Posterior cingulate gyrus (tissue), 11 donors: Measurements from ENCODE around the gene C1QTNF4.
A peak's percentile ranks its signal among the peaks of the same experiment; 100 is the strongest.
"Not testable (repeated sequence)": the region's sequence is repeated elsewhere in the genome, so short reads cannot be mapped to it uniquely, and the experiment has no call there.

ENCODE experiments used
- DNase-seq, 10 donors: peaks; one replicate each; pipeline versions ENCODE4 v3.0.0 to v3.0.0-alpha.2; 2020 to 2021; ENCODE audit warnings: mixed read lengths in 3 of 10
- intact Hi-C: fragments of 100-400 bp; cut with DNase I; formaldehyde crosslinking; loops from one replicate; pipeline ENCODE4 v1.15.1; 2023

Gene C1QTNF4

DNA sequence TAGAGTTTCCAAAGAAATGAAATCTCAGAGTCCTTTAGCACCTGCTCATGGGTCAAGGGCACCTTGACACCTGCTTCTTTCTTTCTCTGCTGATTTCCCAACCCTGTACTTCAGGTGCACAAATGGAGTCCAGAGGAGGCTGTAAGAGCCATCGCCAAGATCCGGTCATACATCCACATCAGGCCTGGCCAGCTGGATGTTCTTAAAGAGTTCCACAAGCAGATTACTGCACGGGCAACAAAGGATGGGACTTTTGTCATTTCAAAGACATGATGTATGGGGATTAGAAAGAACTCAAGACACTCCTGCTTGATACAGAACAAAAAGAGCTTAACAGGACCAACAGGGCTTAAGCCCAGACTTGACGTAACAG is 22.9 kb downstream of the C1QTNF4 start:
- DNase-seq, result peak in 1 of 10 donors; percentile 32
- intact Hi-C loops, result loop anchor here (10.0 kb wide), 1 partner anchor 147 kb away; the partner anchor contains the start of gene PSMC3

GRCh38 chr11:47570651-47571356 is 23.4 kb downstream of the C1QTNF4 start:
- intact Hi-C loops, result loop anchor here (10.0 kb wide), 1 partner anchor 146 kb away; the partner anchor contains the start of gene PSMC3
- peak in 1 of 10 donors; percentile 3 for DNase-seq

DNA sequence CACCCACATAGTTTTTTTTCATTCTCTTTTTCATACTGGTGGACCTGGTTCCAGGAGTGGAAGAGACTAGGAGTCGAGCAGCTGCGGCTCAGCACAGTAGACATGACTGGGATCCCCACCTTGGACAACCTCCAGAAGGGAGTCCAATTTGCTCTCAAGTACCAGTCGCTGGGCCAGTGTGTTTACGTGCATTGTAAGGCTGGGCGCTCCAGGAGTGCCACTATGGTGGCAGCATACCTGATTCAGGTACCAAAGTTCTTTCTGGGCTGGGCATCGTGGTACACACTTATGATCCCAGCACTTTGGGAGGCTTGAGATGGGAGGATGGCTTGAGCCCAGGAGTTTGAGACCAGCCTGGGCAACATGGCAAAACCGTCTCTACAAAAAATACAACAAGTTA is 24.6 kb downstream of the C1QTNF4 start:
- intact Hi-C loops, result loop anchor here (10.0 kb wide), 1 partner anchor 145 kb away; the partner anchor contains the start of gene PSMC3
- peak in 2 of 10 donors; percentile 31 to 53 for DNase-seq

GRCh38 chr11:47566149-47566698 is 28.0 kb downstream of the C1QTNF4 start:
- intact Hi-C loops, result no loop called here

DNA sequence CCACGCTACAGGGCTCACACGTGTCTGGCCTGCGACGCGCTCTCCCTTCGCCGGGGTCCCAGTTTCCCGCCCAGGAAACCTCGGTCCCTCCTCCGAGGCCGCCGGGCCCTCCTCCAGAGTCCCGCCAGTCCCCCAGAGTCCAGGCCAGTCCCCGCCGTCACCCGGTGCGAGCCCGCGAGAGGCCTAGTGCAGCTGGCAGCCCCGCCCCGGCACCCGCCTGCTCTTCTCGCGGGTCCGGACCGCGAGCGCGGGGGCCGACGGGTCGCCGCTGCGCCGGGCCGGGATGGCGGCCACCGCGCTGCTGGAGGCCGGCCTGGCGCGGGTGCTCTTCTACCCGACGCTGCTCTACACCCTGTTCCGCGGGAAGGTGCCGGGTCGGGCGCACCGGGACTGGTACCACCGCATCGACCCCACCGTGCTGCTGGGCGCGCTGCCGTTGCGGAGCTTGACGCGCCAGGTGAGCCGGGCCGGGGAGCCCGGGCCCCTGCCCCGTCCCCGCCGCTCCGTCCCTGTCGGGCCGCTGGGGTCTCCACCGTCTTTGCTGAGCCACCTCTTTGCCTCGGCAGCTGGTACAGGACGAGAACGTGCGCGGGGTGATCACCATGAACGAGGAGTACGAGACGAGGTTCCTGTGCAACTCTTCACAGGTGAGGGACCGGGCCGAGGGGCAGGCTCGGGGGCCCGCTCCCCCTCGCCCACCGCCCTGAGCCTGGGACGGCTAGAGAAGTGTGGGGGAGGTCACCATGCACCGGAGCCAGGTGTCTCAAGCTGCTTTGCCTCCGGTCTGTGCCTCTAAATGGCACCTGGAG is 28.7 kb downstream of the C1QTNF4 start, which contains the start of gene PTPMT1:
PTPMT1 (plus strand) TSS at position 260 of the 809 bp plus-strand sequence; CDS start at position 284, 24 bp downstream.
- peak in 9 of 10 donors; percentile 45 to 94 (median 66) for DNase-seq
- intact Hi-C loops, result no loop called here

More at GRCh38 chr11:47566149-47566698, 28.0 kb downstream of the C1QTNF4 start:
- peak in 2 of 10 donors; percentile 39 to 70 for DNase-seq

DNA sequence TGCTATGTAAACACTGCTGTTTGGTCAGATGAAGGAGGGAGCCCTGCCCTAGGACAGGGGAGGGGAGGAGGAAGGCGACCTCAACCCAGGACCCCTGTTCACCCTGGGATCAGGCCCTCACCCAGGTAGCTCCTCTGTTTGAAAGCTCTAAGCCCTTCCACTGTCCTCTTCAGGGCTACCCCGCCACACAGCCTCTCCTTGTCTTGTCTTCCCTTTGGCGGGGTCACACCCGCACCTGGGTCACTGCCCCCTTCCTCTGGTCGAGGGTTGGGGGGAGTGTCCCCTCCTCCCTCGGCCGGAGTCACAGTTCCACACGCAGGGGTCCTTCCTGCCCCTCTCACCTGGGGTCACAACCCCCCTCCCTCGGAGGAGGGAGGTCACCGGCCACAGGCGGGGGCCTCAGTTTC is 29.3 kb downstream of the C1QTNF4 start:
- peak in 1 of 10 donors; percentile 60 for DNase-seq
- intact Hi-C loops, result no loop called here

GRCh38 chr11:47564366-47564765 is 29.8 kb downstream of the C1QTNF4 start:
- DNase-seq, result peak in 1 of 10 donors; percentile 15
- intact Hi-C loops, result not testable (repeated sequence)

DNA sequence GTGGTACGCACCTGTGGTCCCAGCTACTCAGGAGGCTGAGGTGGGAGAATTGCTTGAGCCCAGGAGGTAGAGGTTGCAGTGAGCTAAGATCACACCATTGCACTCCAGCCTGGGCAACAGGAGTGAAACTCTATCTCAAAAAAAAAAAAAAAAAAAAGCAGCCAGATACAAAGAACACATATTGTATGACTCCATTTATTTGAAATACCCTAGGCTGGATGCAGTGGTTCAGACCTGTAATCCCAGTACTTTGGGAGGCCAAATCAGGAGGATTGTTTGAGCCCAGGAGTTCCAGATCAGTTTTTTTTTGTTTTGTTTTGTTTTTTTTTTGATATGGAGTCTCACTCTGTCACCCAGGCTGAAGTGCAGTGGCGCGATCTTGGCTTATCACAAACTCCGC is 31.8 kb downstream of the C1QTNF4 start:
- DNase-seq, intact Hi-C loops: not testable (repeated sequence)

GRCh38 chr11:47560426-47560825 is 33.8 kb downstream of the C1QTNF4 start:
- no peak for DNase-seq
- intact Hi-C loops, result no loop called here

GRCh38 chr11:47558695-47559094 is 35.5 kb downstream of the C1QTNF4 start:
- intact Hi-C loops, result loop anchor here (10.0 kb wide), 1 partner anchor 206 kb away; the partner anchor contains the start of gene FNBP4

DNA sequence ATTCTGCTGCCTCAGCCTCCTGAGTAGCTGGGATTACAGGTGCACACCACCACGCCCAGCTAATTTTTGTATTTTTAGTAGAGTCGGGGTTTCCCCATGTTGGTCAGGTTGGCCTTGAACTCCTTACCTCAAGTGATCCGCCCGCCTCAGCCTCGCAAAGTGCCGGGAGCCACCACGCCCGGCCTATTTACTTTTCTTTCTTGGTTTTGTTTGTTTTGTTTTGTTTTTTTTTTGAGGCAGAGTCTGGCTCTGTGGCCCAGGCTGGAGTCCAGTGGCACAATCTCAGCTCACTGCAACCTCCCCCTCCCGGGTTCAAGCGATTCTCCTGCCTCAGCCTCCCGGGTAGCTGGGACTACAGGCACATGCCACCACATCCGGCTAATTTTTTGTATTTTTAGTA is 37.2 kb downstream of the C1QTNF4 start:
- intact Hi-C loops, result loop anchor here (10.0 kb wide), 1 partner anchor 208 kb away; the partner anchor contains the start of gene FNBP4
- peak in 1 of 10 donors; percentile 46 for DNase-seq

More at GRCh38 chr11:47558695-47559094, 35.5 kb downstream of the C1QTNF4 start:
- no peak for DNase-seq

- no peak for DNase-seq
- intact Hi-C loops, result loop anchor here (1.0 to 10.0 kb wide), 4 partner anchors 25 to 211 kb away; partner anchors contain the start of genes FNBP4, KBTBD4 and SLC39A13
Measured at GRCh38 chr11:47553406-47553743, 40.8 kb downstream of the C1QTNF4 start.

GRCh38 chr11:47552566-47553405 is 41.4 kb downstream of the C1QTNF4 start, which contains the start of gene CELF1:
Gene CELF1 (minus strand): TSS chr11:47553132. CDS start chr11:47499523, 53,609 bp downstream.
- peak; percentile 83 to 98 (median 90) for DNase-seq
- intact Hi-C loops, result loop anchor here (1.0 to 10.0 kb wide), 4 partner anchors 26 to 212 kb away; partner anchors contain the start of genes FNBP4, KBTBD4 and SLC39A13

- peak in 3 of 10 donors; percentile 19 to 37 (median 30) for DNase-seq
- intact Hi-C loops, result loop anchor here (2.0 to 10.0 kb wide), 3 partner anchors 83 to 213 kb away; partner anchors contain the start of genes FNBP4 and SLC39A13
Measured at GRCh38 chr11:47552056-47552565, 42.1 kb downstream of the C1QTNF4 start.

DNA sequence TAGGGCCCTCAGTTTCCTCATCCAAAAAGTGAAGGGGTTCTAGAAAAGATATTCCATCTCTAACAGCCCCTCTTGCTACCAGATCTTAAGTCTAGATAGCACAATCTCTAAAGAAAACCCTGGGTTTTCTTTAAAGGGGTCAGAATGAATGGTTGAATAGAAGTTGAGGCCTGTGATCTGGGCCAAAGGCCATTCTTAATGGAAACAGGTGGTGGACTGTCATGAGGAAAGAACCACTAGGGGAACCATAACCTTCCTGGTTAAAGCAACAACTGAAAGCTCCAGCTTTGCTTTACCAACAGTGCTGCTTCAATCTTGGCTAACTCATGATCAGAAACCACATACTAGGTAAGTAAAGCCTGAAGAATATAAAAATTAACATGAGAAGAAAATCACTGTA is 43.1 kb downstream of the C1QTNF4 start:
- DNase-seq, result no peak

GRCh38 chr11:47550288-47551047 is 43.7 kb downstream of the C1QTNF4 start:
- intact Hi-C loops, result loop anchor here (5.0 to 10.0 kb wide), 2 partner anchors 143 to 214 kb away; partner anchors contain the start of genes FNBP4 and SLC39A13

More for the DNA sequence above, 43.1 kb downstream of the C1QTNF4 start:
- intact Hi-C loops, result loop anchor here (5.0 to 10.0 kb wide), 2 partner anchors 144 to 214 kb away; partner anchors contain the start of genes FNBP4 and SLC39A13

DNA sequence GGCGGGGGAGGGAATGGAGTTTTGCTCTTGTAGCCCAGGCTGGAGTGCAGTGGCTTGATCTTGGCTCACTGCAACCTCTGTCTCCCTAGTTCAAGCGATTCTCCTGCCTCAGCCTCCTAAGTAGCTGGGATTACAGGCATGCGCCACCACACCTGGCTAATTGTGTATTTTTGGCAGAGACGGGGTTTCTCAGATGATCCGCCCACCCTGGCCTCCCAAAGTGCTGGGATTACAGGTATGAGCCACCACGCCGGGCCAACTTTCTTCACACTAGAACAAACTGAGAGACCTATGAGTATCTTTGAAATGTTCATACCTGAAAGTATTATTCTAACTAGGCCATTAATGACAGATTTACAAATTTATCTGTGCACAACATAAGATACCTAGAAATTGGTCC is 47.9 kb downstream of the C1QTNF4 start:
- intact Hi-C loops, result not testable (repeated sequence)
- DNase-seq, result peak in 1 of 10 donors; percentile 20

More at GRCh38 chr11:47550288-47551047, 43.7 kb downstream of the C1QTNF4 start:
- DNase-seq, result peak in 1 of 10 donors; percentile 19

DNA sequence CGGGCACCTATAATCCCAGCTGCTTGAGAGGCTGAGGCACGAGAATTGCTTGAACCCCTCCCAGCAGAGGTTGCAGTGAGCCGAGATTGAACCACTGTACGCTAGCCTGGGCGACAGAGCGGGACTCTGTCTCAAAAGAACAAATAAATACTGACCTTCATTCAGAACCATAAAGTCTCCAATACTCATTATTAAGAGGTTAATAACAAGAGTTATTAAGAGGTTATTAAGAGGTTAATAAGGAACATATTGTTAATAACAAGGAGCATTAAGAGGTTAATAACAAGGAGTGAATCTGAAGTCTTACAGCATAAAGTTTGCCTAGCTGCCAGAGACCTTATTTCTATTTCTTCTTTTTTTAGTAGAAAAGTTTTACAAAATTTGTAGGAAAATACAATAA is 48.9 kb downstream of the C1QTNF4 start:
- DNase-seq, result no peak
- intact Hi-C loops, result no loop called here
